HUES48 (cell line): ENCODE measurements around the gene SMTNL2.

Experiments used
- H3K27ac ChIP-seq: one replicate; pipeline ENCODE4 v1.7.0; 2013; ENCODE audit warnings: low read depth, low read length, inconsistent platforms
- H3K27me3 ChIP-seq: 2 replicates; pipeline ENCODE4 v1.6.1; 2013; ENCODE audit warnings: mild to moderate bottlenecking, low read length; ENCODE audit not compliant: control insufficient read depth, insufficient read depth
- H3K36me3 ChIP-seq: 2 replicates; pipeline ENCODE4 v1.6.1; 2013; ENCODE audit warnings: low read length; ENCODE audit not compliant: control insufficient read depth, insufficient read depth
- H3K4me1 ChIP-seq: 2 replicates; pipeline ENCODE4 v1.6.1; 2013; ENCODE audit warnings: mild to moderate bottlenecking, low read length; ENCODE audit not compliant: control insufficient read depth, insufficient read depth
- H3K4me3 ChIP-seq: 2 replicates; pipeline ENCODE4 v1.5.1; 2013; ENCODE audit warnings: mild to moderate bottlenecking, low read depth, low read length
- H3K9ac ChIP-seq: 2 replicates; pipeline ENCODE4 v1.6.1; 2013; ENCODE audit warnings: mild to moderate bottlenecking, low read depth, low read length, moderate library complexity
- H3K9me3 ChIP-seq: 2 replicates; pipeline ENCODE4 v1.6.1; 2013; ENCODE audit warnings: low read length; ENCODE audit not compliant: control insufficient read depth, insufficient read depth

SMTNL2 gene

GRCh38 chr17:4555873-4556759 is 28.2 kb upstream of the SMTNL2 start:
- Histone ChIP-seq H3K4me3 (peak overlapping the region; percentile 93), H3K27me3 (no peaks in the 10 kb centered on the region), H3K9me3 (no peaks in the 10 kb centered on the region), H3K9ac (peak overlapping the region; percentile 64), H3K27ac (peak overlapping the region; percentile 86), H3K4me1 (peaks cover 15% of the 10 kb centered on the region), H3K36me3 (peaks cover 31% of the 10 kb centered on the region)

GRCh38 chr17:4556996-4557395 is 27.3 kb upstream of the SMTNL2 start:
- H3K9ac ChIP-seq: no peak overlapping the region
- H3K4me3 ChIP-seq: no peak overlapping the region
- H3K27ac ChIP-seq: no peak overlapping the region
- H3K36me3 ChIP-seq: peaks cover 23% of the 10 kb centered on the region
- peaks cover 15% of the 10 kb centered on the region for H3K4me1 ChIP-seq
- no peaks in the 10 kb centered on the region for H3K9me3 ChIP-seq
- H3K27me3 ChIP-seq: no peaks in the 10 kb centered on the region

- Histone ChIP-seq H3K4me1 (peaks cover 15% of the 10 kb centered on the region), H3K9me3 (no peaks in the 10 kb centered on the region), H3K27ac (no peak overlapping the region)
These were observed 26.5 kb upstream of the SMTNL2 start for GRCh38 chr17:4557626-4558346.

GRCh38 chr17:4558347-4558971 is 25.9 kb upstream of the SMTNL2 start:
- no peak overlapping the region for H3K27ac ChIP-seq
- no peaks in the 10 kb centered on the region for H3K9me3 ChIP-seq
- peaks cover 8% of the 10 kb centered on the region for H3K36me3 ChIP-seq
- no peaks in the 10 kb centered on the region for H3K27me3 ChIP-seq
- H3K4me3 ChIP-seq: no peak overlapping the region
- H3K9ac ChIP-seq: no peak overlapping the region
- peaks cover 15% of the 10 kb centered on the region for H3K4me1 ChIP-seq

More at GRCh38 chr17:4557626-4558346, 26.5 kb upstream of the SMTNL2 start:
- no peak overlapping the region for H3K4me3 ChIP-seq
- H3K36me3 ChIP-seq: peaks cover 15% of the 10 kb centered on the region
- no peaks in the 10 kb centered on the region for H3K27me3 ChIP-seq
- no peak overlapping the region for H3K9ac ChIP-seq

- no peak overlapping the region for H3K4me3 ChIP-seq
- no peaks in the 10 kb centered on the region for H3K27me3 ChIP-seq
- H3K27ac ChIP-seq: no peak overlapping the region
- no peak overlapping the region for H3K9ac ChIP-seq
- no peaks in the 10 kb centered on the region; the same call in 1 of the 2 replicates for H3K36me3 ChIP-seq
- H3K9me3 ChIP-seq: no peaks in the 10 kb centered on the region
- peaks cover 15% of the 10 kb centered on the region for H3K4me1 ChIP-seq
These were observed 25.1 kb upstream of the SMTNL2 start for GRCh38 chr17:4559139-4559791.

- no peaks in the 10 kb centered on the region for H3K36me3 ChIP-seq
- H3K27ac ChIP-seq: no peak overlapping the region
- no peak overlapping the region for H3K9ac ChIP-seq
- H3K4me1 ChIP-seq: peaks cover 15% of the 10 kb centered on the region
- no peaks in the 10 kb centered on the region for H3K27me3 ChIP-seq
- H3K4me3 ChIP-seq: no peak overlapping the region
- no peaks in the 10 kb centered on the region for H3K9me3 ChIP-seq
These were observed 24.4 kb upstream of the SMTNL2 start for GRCh38 chr17:4559966-4560365.

- H3K4me3 ChIP-seq: no peak within 1 kb of the TSS
- H3K9me3 ChIP-seq: no peaks in the 10 kb centered on the region
- H3K27ac ChIP-seq: no peak within 1 kb of the TSS
- H3K4me1 ChIP-seq: peaks cover 14% of the 10 kb centered on the region
- no peaks in the 10 kb centered on the region for H3K36me3 ChIP-seq
- H3K9ac ChIP-seq: no peak within 1 kb of the TSS
- no peaks in the 10 kb centered on the region for H3K27me3 ChIP-seq
These were observed 23.9 kb upstream of the SMTNL2 start, which contains the start of gene GGT6 for GRCh38 chr17:4560421-4560820. Gene GGT6, minus strand, starts transcription at chr17:4560577. Its CDS starts 56 bp downstream, at chr17:4560521.

GRCh38 chr17:4560837-4561256 is 23.5 kb upstream of the SMTNL2 start:
- Histone ChIP-seq H3K4me3 (no peak overlapping the region), H3K4me1 (peaks cover 10% of the 10 kb centered on the region), H3K9me3 (no peaks in the 10 kb centered on the region), H3K36me3 (no peaks in the 10 kb centered on the region), H3K9ac (no peak overlapping the region), H3K27ac (no peak overlapping the region), H3K27me3 (no peaks in the 10 kb centered on the region)

- Histone ChIP-seq H3K4me3 (no peak overlapping the region), H3K9ac (no peak overlapping the region), H3K4me1 (no peaks in the 10 kb centered on the region), H3K9me3 (no peaks in the 10 kb centered on the region), H3K27ac (no peak overlapping the region), H3K36me3 (no peaks in the 10 kb centered on the region), H3K27me3 (no peaks in the 10 kb centered on the region)
These were observed 22.0 kb upstream of the SMTNL2 start for GRCh38 chr17:4562015-4562969.
